A549 (cell line): ENCODE measurements around the gene IMP4. TPM values are rescaled to one million over a fixed set of nuclear protein-coding genes. Genes with fewer than 3 reads are reported as not detected.
A peak's percentile ranks its signal among the peaks of the same experiment; 100 is the strongest.

Experiments
- ATAC-seq, 2 experiments: fragments of 200-7000 bp in 1 of 2; fragments of >200 bp in 1 of 2; cut with Nextera tagmentation in 1 of 2; cut with Tn5 transposase in 1 of 2; 3 replicates each; pipeline versions ENCODE4 v1.8.0 to v1.9.1; 2018 to 2020; ENCODE audit warnings: mild to moderate bottlenecking in 1 of 2, moderate library complexity in 1 of 2
- CTCF ChIA-PET: fragments of 300-600 bp; sonication (Branson Sonifier 250); formaldehyde crosslinking; extraction: SDS; loops from one replicate; lab custom pipeline; 2021; ENCODE audit warnings: antibody characterized with exemption, inconsistent platforms; lab: Yijun Ruan, JAX
- POLR2A ChIA-PET: fragments of 350-600 bp; formaldehyde crosslinking; extraction: SDS; loops from one replicate; lab custom pipeline; 2021; ENCODE audit warnings: antibody characterized with exemption, inconsistent platforms; lab: Yijun Ruan, JAX
- DNase-seq, 2 experiments: peaks; one replicate each; pipeline versions ENCODE4 v3.0.0 to v3.0.0-alpha.2; 2011 to 2016; ENCODE audit warnings: low read depth in 1 of 2, low spot score in 1 of 2
- FAIRE-seq: peaks from 2 replicates; lab custom pipeline; 2011; peaks lifted over from hg19 to GRCh38; lab: Jason Lieb, UNC
- H3K27ac ChIP-seq, 2 experiments: fragments of >200 bp; sonication (Bioruptor Twin); formaldehyde crosslinking; 3 replicates each; pipeline ENCODE4 v1.5.1; 2016 to 2017
- H3K4me1 ChIP-seq: fragments of >200 bp; sonication (Bioruptor Twin); formaldehyde crosslinking; 3 replicates; pipeline ENCODE4 v1.6.1; 2016
- H3K4me2 ChIP-seq: fragments of >200 bp; sonication (Bioruptor Twin); formaldehyde crosslinking; 3 replicates; pipeline ENCODE4 v1.6.1; 2016
- H3K4me3 ChIP-seq: fragments of >200 bp; sonication (Bioruptor Twin); formaldehyde crosslinking; 3 replicates; pipeline ENCODE4 v1.5.1; 2016
- H3K9me3 ChIP-seq: fragments of >200 bp; sonication (Bioruptor Twin); formaldehyde crosslinking; 3 replicates; pipeline ENCODE4 v1.6.1; 2016
- CBX2 ChIP-seq: fragments of 200-600 bp; sonication (generic); IDR thresholded peaks from 2 replicates; pipeline ENCODE4 v1.6.1; 2016; ENCODE audit warnings: low read depth, mild to moderate bottlenecking, borderline replicate concordance
- CBX8 ChIP-seq: fragments of 200-600 bp; sonication (generic); IDR thresholded peaks from 2 replicates; pipeline ENCODE4 v1.6.1; 2016
- CHD2 ChIP-seq: fragments of 150-350 bp; IDR thresholded peaks from 2 replicates; pipeline ENCODE4 v1.6.1; 2014; ENCODE audit warnings: low read length; ENCODE audit not compliant: partially characterized antibody
- CHD4 ChIP-seq: fragments of 200-600 bp; sonication (generic); IDR thresholded peaks from 2 replicates; pipeline ENCODE4 v1.6.1; 2016; ENCODE audit warnings: antibody characterized with exemption, mild to moderate bottlenecking, borderline replicate concordance
- FOSB ChIP-seq: fragments of 250-450 bp; sonication (Bioruptor Pico); IDR thresholded peaks from 2 replicates; pipeline ENCODE4 v1.5.0; 2020; ENCODE audit warnings: mild to moderate bottlenecking, moderate library complexity
- FOSL2 ChIP-seq, 2 experiments: fragments of 450-650 bp in 1 of 2; fragments of >200 bp in 1 of 2; sonication (Bioruptor Twin) in 1 of 2; formaldehyde crosslinking; IDR thresholded peaks; 2 replicates each; pipeline versions ENCODE4 v1.5.0 to v1.6.1; 2016 to 2020; ENCODE audit warnings: mild to moderate bottlenecking in 1 of 2, moderate library complexity in 1 of 2
- FOXS1 ChIP-seq: fragments of 250-450 bp; sonication (Bioruptor Pico); IDR thresholded peaks from 2 replicates; pipeline ENCODE4 v1.5.0; 2020; ENCODE audit warnings: mild to moderate bottlenecking, moderate library complexity
- HOXB5 ChIP-seq: fragments of 250-450 bp; sonication (Bioruptor Pico); IDR thresholded peaks from 2 replicates; pipeline ENCODE4 v1.5.0; 2020; ENCODE audit warnings: mild to moderate bottlenecking, moderate library complexity
- JUNB ChIP-seq: fragments of >200 bp; sonication (Bioruptor Twin); formaldehyde crosslinking; IDR thresholded peaks from 2 replicates; pipeline ENCODE4 v1.6.1; 2016
- KDM1A ChIP-seq: fragments of 200-600 bp; sonication (generic); IDR thresholded peaks from 2 replicates; pipeline ENCODE4 v1.6.1; 2016; ENCODE audit warnings: low read depth, mild to moderate bottlenecking
- RFX5 ChIP-seq: fragments of 450-650 bp; IDR thresholded peaks from 2 replicates; pipeline ENCODE4 v1.7.1; 2014; ENCODE audit warnings: antibody characterized with exemption, mild to moderate bottlenecking, moderate library complexity
- RNF2 ChIP-seq: fragments of 200-600 bp; sonication (generic); IDR thresholded peaks from 2 replicates; pipeline ENCODE4 v1.6.1; 2016; ENCODE audit warnings: low read depth, mild to moderate bottlenecking, antibody characterized with exemption, moderate library complexity, borderline replicate concordance
- SREBF2 ChIP-seq: fragments of 450-650 bp; IDR thresholded peaks from 2 replicates; pipeline ENCODE4 v1.6.1; 2014; ENCODE audit warnings: mild to moderate bottlenecking, moderate library complexity
- USF2 ChIP-seq: fragments of 450-650 bp; IDR thresholded peaks from 2 replicates; pipeline ENCODE4 v1.6.1; 2014; ENCODE audit warnings: antibody characterized with exemption
- ZC3H11A ChIP-seq: fragments of 450-650 bp; IDR thresholded peaks from 2 replicates; pipeline ENCODE4 v1.6.1; 2014; ENCODE audit warnings: antibody characterized with exemption, mild to moderate bottlenecking
- ZFP36 ChIP-seq: fragments of 450-650 bp; IDR thresholded peaks from 2 replicates; pipeline ENCODE4 v1.6.1; 2014; ENCODE audit warnings: borderline replicate concordance; ENCODE audit not compliant: partially characterized antibody
- ZSCAN20 ChIP-seq: fragments of 250-450 bp; sonication (Bioruptor Pico); IDR thresholded peaks from 2 replicates; pipeline ENCODE4 v1.8.0; 2022; ENCODE audit warnings: mild to moderate bottlenecking, moderate library complexity
- WGBS: methylation state at CpG from one replicate; pipeline ENCODE4 v1.1.6; 2017; ENCODE audit errors: missing lambda C conversion rate; 5-methylcytosine and 5-hydroxymethylcytosine counted together
- polyA plus RNA-seq, 4 experiments: library from polyadenylated mRNA; depleted of rRNA in 3 of 4; stranded (reverse); fragments of >200 nt; fragmentation: RNase III in 1 of 4; extraction: RNeasy Plus Mini Kit Qiagen cat#74134 plus additional on column Dnase treatment in 1 of 4; gene quantifications; 2 replicates in 3 of 4; 3 replicates in 1 of 4; pipeline ENCODE4 v1.2.3, GENCODE V29; 2011 to 2017
- TF ChIP-seq, protein P1 (sequence below): fragments of 250-450 bp; sonication (Bioruptor Pico); IDR thresholded peaks from 2 replicates; pipeline ENCODE4 v1.5.0; 2021; ENCODE audit warnings: mild to moderate bottlenecking, moderate library complexity, borderline replicate concordance
- TF ChIP-seq, protein P2 (sequence below): fragments of >200 bp; sonication (Bioruptor Twin); formaldehyde crosslinking; IDR thresholded peaks from 3 replicates; pipeline ENCODE4 v1.6.1; 2016

Gene IMP4
- polyA plus RNA-seq, 2 of the 4 experiments (the other 2 are of a cell fraction) = 113 to 149 TPM

- Histone ChIP-seq H3K4me2 (no peak overlapping the region), H3K4me3 (no peak overlapping the region), H3K27ac (no peak overlapping the region), H3K4me1 (no peaks in the 10 kb centered on the region), H3K9me3 (no peaks in the 10 kb centered on the region)
- WGBS = 30% methylated on average over 3 of the region's 3 CpGs
- POLR2A ChIA-PET = no interaction called here
- ATAC-seq = peak; percentile 67 to 72; a peak in 5 of 6 replicates
- FAIRE-seq = no peak
- DNase-seq = no peak
- CTCF ChIA-PET = interaction anchor here (0.8 to 1.9 kb wide), 4 partner anchors 11 to 164 kb away, joined by 3 to 9 read pairs (median 5); partner anchors contain the start of genes MZT2B and SMPD4
- TF ChIP-seq CHD2 (no peak), USF2 (peak; percentile 50)
Measured at GRCh38 chr2:130319536-130319935, 23.2 kb upstream of the IMP4 start.

- CTCF ChIA-PET = interaction anchor here (0.6 to 2.7 kb wide), 3 partner anchors 135 to 182 kb away, joined by 3 to 10 read pairs (median 4); partner anchors contain the start of genes CCDC74B, MZT2B and SMPD4
- DNase-seq = no peak
- 80% methylated on average over 42 of the region's 43 CpGs for WGBS
- H3K27ac ChIP-seq = no peak overlapping the region
- POLR2A ChIA-PET = no interaction called here
- no peak for FAIRE-seq
- H3K4me2 ChIP-seq = no peak overlapping the region
- H3K9me3 ChIP-seq = no peaks in the 10 kb centered on the region
- TF ChIP-seq SREBF2 = no peak
- no peak for TF ChIP-seq HOXB5 (CRISPR knock-in tag)
- no peak for TF ChIP-seq KDM1A
- TF ChIP-seq FOSB (CRISPR knock-in tag) = no peak
- no peak for TF ChIP-seq ZFP36
- no peak for TF ChIP-seq CBX8
- no peak for TF ChIP-seq JUNB
- TF ChIP-seq FOSL2 (IDR thresholded peaks at IDR 0.05) = no peak
- no peak for TF ChIP-seq FOSL2 (CRISPR knock-in tag; IDR thresholded peaks at IDR 0.05)
- no peak for TF ChIP-seq RFX5
- TF ChIP-seq, protein P1, sequence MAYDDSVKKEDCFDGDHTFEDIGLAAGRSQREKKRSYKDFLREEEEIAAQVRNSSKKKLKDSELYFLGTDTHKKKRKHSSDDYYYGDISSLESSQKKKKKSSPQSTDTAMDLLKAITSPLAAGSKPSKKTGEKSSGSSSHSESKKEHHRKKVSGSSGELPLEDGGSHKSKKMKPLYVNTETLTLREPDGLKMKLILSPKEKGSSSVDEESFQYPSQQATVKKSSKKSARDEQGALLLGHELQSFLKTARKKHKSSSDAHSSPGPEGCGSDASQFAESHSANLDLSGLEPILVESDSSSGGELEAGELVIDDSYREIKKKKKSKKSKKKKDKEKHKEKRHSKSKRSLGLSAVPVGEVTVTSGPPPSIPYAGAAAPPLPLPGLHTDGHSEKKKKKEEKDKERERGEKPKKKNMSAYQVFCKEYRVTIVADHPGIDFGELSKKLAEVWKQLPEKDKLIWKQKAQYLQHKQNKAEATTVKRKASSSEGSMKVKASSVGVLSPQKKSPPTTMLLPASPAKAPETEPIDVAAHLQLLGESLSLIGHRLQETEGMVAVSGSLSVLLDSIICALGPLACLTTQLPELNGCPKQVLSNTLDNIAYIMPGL (CRISPR knock-in tag) = no peak
- TF ChIP-seq CHD4 = no peak
- no peak for TF ChIP-seq RNF2
- no peak for TF ChIP-seq ZSCAN20 (CRISPR knock-in tag)
- TF ChIP-seq CBX2 = no peak
- TF ChIP-seq, protein P2, sequence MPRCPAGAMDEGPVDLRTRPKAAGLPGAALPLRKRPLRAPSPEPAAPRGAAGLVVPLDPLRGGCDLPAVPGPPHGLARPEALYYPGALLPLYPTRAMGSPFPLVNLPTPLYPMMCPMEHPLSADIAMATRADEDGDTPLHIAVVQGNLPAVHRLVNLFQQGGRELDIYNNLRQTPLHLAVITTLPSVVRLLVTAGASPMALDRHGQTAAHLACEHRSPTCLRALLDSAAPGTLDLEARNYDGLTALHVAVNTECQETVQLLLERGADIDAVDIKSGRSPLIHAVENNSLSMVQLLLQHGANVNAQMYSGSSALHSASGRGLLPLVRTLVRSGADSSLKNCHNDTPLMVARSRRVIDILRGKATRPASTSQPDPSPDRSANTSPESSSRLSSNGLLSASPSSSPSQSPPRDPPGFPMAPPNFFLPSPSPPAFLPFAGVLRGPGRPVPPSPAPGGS = no peak
- TF ChIP-seq FOXS1 (CRISPR knock-in tag) = no peak
- no peak for TF ChIP-seq CHD2
- TF ChIP-seq ZC3H11A = no peak
- ATAC-seq = no peak
- H3K4me3 ChIP-seq = no peak overlapping the region
- H3K4me1 ChIP-seq = no peaks in the 10 kb centered on the region; the same call in 2 of the 3 replicates
Measured at GRCh38 chr2:130327703-130328527, 14.8 kb upstream of the IMP4 start.
